OCI-LY7 (cell line): ENCODE measurements around the gene LRIF1. TPM values are rescaled to one million over a fixed set of nuclear protein-coding genes. Genes with fewer than 3 reads are reported as not detected.

Experiments used
- BruUV-seq: library from RNA; stranded (reverse); fragments of 400-500 nt; replicated peaks from 2 replicates; lab custom pipeline; 2021; lab: Mats Ljungman, UMichigan
- CTCF ChIA-PET: fragments of 300-600 bp; sonication (Branson Sonifier 250); formaldehyde crosslinking; loops from one replicate; lab custom pipeline; 2022; ENCODE audit warnings: antibody characterized with exemption; ENCODE audit not compliant: unreplicated experiment; lab: Charles Lee
- POLR2A ChIA-PET: fragments of 300-600 bp; sonication (Branson Sonifier 250); formaldehyde crosslinking; loops from one replicate; lab custom pipeline; 2022; ENCODE audit warnings: antibody characterized with exemption; lab: Charles Lee
- DNase-seq: peaks from one replicate; pipeline ENCODE4 v3.0.0-alpha.2; 2015; ENCODE audit warnings: low spot score
- H2AFZ ChIP-seq: fragments of 200-600 bp; sonication (generic), shearing (Covaris generic); 2 replicates; pipeline ENCODE4 v1.6.1; 2014; ENCODE audit warnings: mild to moderate bottlenecking, antibody characterized with exemption, low read length, moderate library complexity
- H3K27ac ChIP-seq: fragments of 200-600 bp; sonication (generic); 2 replicates; pipeline ENCODE4 v1.5.1; 2014; ENCODE audit warnings: mixed run types, low read depth, mild to moderate bottlenecking, moderate library complexity, low read length, inconsistent platforms; ENCODE audit not compliant: poor library complexity, severe bottlenecking
- H3K36me3 ChIP-seq: fragments of 200-600 bp; sonication (generic); 2 replicates; pipeline ENCODE4 v1.6.1; 2014; ENCODE audit warnings: mild to moderate bottlenecking, antibody characterized with exemption, low read length, moderate library complexity, mixed read lengths; ENCODE audit not compliant: insufficient read depth
- H3K4me1 ChIP-seq: fragments of 200-600 bp; sonication (generic); 2 replicates; pipeline ENCODE4 v1.5.1; 2014; ENCODE audit warnings: mild to moderate bottlenecking, low read length; ENCODE audit not compliant: insufficient read depth, poor library complexity, severe bottlenecking
- H3K4me2 ChIP-seq: fragments of 200-600 bp; sonication (generic); 2 replicates; pipeline ENCODE4 v1.6.1; 2014; ENCODE audit warnings: mild to moderate bottlenecking, low read length
- H3K4me3 ChIP-seq: fragments of 200-600 bp; sonication (generic); 2 replicates; pipeline ENCODE4 v1.5.1; 2014; ENCODE audit warnings: mild to moderate bottlenecking, low read depth, low read length; ENCODE audit not compliant: poor library complexity, severe bottlenecking
- H3K79me2 ChIP-seq: fragments of 200-600 bp; sonication (generic); 2 replicates; pipeline ENCODE4 v1.6.1; 2016; ENCODE audit warnings: low read depth, mild to moderate bottlenecking, low read length, moderate library complexity, mixed read lengths; ENCODE audit not compliant: insufficient read depth
- H3K9me2 ChIP-seq: fragments of 200-600 bp; sonication (generic); 2 replicates; pipeline ENCODE4 v1.6.1; 2016; ENCODE audit warnings: mild to moderate bottlenecking, low read length, mixed read lengths; ENCODE audit not compliant: insufficient read depth
- H3K9me3 ChIP-seq: fragments of 200-600 bp; sonication (generic); 2 replicates; pipeline ENCODE4 v1.6.1; 2014; ENCODE audit warnings: mild to moderate bottlenecking, mixed run types, low read length, mixed read lengths
- H4K20me1 ChIP-seq: fragments of 200-600 bp; sonication (generic); 2 replicates; pipeline ENCODE4 v1.6.1; 2014; ENCODE audit warnings: mild to moderate bottlenecking, antibody characterized with exemption, low read length, moderate library complexity, mixed read lengths; ENCODE audit not compliant: insufficient read depth
- EZH2phosphoT487 ChIP-seq: fragments of 200-600 bp; sonication (generic); IDR thresholded peaks from 2 replicates; pipeline ENCODE4 v1.6.1; 2018; ENCODE audit warnings: low read depth, borderline replicate concordance, mild to moderate bottlenecking, mixed run types, antibody characterized with exemption, low read length, moderate library complexity, mixed read lengths
- intact Hi-C: fragments of 100-400 bp; cut with micrococcal nuclease; formaldehyde crosslinking; loops from one replicate; pipeline ENCODE4 v1.10.0; 2022; ENCODE audit not compliant: unreplicated experiment
- total RNA-seq, 2 experiments: library from RNA; depleted of rRNA in 1 of 2; stranded (reverse); fragments of >200 nt in 1 of 2; shearing (Covaris generic) in 1 of 2; gene quantifications; 2 replicates each; pipeline ENCODE4 v1.2.3, GENCODE V29; 2014 to 2022
- TF ChIP-seq, protein P1 (sequence below): fragments of 200-600 bp; sonication (generic); conservative IDR thresholded peaks from 2 replicates; pipeline ENCODE4 v1.5.1; 2014; ENCODE audit warnings: mild to moderate bottlenecking, antibody characterized with exemption, low read length, moderate library complexity, mixed read lengths

Gene LRIF1
- total RNA-seq, 2 experiments from 2014 or later, result 7.1 to 12.2 TPM

DNA sequence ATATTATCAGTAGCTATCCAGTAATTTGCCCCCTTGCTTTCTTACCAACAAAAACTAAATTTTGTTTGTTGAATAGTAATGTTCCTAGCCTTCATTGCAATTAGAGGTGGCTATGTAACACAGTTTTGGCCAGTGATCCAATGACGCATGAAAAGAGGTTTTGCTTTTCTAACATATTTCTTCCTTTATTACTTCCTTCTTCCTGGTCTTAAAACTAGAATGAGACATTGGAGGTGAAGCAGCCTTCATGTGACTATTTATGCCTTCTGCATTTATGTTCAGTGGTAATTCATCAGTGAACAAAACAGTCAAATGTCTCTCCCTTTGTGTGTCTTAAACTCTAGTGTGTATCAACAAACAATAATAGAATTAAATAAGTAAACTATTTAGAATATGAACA is 35.5 kb downstream of the LRIF1 start:
- DNase-seq, result no peak
- Histone ChIP-seq H3K9me3 (no peaks in the 10 kb centered on the region), H3K4me1 (no peaks in the 10 kb centered on the region), H3K4me3 (no peak overlapping the region), H3K27ac (no peak overlapping the region), H3K4me2 (no peak overlapping the region), H3K9me2 (no peaks in the 10 kb centered on the region), H4K20me1 (no peaks in the 10 kb centered on the region), H3K36me3 (no peaks in the 10 kb centered on the region), H3K79me2 (no peaks in the 10 kb centered on the region), H2AFZ (peak overlapping the region; percentile 30; the same call in 1 of the 2 replicates)
- ChIA-PET POLR2A (interaction anchor here (1.0 kb wide), 1 partner anchor 93 kb away, joined by 3 read pairs; no protein-coding TSS in a partner anchor), CTCF (no interaction called here)
- no TSS peak for BruUV-seq
- no peak for TF ChIP-seq EZH2phosphoT487
- TF ChIP-seq, protein P1, sequence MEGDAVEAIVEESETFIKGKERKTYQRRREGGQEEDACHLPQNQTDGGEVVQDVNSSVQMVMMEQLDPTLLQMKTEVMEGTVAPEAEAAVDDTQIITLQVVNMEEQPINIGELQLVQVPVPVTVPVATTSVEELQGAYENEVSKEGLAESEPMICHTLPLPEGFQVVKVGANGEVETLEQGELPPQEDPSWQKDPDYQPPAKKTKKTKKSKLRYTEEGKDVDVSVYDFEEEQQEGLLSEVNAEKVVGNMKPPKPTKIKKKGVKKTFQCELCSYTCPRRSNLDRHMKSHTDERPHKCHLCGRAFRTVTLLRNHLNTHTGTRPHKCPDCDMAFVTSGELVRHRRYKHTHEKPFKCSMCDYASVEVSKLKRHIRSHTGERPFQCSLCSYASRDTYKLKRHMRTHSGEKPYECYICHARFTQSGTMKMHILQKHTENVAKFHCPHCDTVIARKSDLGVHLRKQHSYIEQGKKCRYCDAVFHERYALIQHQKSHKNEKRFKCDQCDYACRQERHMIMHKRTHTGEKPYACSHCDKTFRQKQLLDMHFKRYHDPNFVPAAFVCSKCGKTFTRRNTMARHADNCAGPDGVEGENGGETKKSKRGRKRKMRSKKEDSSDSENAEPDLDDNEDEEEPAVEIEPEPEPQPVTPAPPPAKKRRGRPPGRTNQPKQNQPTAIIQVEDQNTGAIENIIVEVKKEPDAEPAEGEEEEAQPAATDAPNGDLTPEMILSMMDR, result no peak
- intact Hi-C loops, result no loop called here

DNA sequence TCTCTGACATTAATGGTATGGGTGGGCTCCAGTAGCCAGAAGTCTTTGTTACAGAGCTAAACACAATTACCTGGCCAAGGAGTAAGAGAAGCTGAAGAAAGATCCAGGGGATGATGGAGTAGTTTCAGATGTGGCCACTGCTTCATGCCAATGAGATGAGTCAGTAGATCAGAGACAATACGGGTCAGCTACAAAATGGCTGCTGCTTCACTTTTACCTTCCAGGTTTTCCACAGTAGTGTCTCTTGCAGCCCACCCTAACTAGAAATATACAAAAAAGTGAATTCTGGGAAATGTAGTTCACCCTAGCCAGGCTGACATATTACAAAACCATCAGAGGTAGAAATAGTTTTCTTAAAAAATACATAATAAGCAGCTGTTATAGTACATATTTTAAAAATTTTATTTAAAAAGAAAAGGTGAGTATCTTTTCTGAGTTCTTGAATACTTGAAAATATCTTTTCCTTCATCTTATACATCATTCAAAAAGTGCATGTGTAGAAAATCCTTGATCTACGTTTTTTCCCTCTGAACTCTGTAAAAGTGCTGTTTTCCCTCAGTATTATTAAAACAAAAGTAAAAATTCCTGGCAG is 36.1 kb downstream of the LRIF1 start:
- BruUV-seq, result no TSS peak
- H3K9me3 ChIP-seq, result no peaks in the 10 kb centered on the region
- H3K27ac ChIP-seq, result no peak overlapping the region
- ChIA-PET POLR2A (interaction anchor here (0.6 to 1.0 kb wide), 2 partner anchors 11 to 1552 kb away, joined by 3 read pairs; no protein-coding TSS in a partner anchor), CTCF (no interaction called here)
- H3K4me2 ChIP-seq, result no peak overlapping the region
- no peaks in the 10 kb centered on the region for H3K4me1 ChIP-seq
- peak overlapping the region; percentile 30; the same call in 1 of the 2 replicates for H2AFZ ChIP-seq
- H3K4me3 ChIP-seq, result no peak overlapping the region
- no peaks in the 10 kb centered on the region for H3K9me2 ChIP-seq
- TF ChIP-seq, protein P1, result no peak
- no peak for TF ChIP-seq EZH2phosphoT487
- intact Hi-C loops, result no loop called here
- DNase-seq, result no peak
- H3K36me3 ChIP-seq, result no peaks in the 10 kb centered on the region
- no peaks in the 10 kb centered on the region for H4K20me1 ChIP-seq
- H3K79me2 ChIP-seq, result no peaks in the 10 kb centered on the region

DNA sequence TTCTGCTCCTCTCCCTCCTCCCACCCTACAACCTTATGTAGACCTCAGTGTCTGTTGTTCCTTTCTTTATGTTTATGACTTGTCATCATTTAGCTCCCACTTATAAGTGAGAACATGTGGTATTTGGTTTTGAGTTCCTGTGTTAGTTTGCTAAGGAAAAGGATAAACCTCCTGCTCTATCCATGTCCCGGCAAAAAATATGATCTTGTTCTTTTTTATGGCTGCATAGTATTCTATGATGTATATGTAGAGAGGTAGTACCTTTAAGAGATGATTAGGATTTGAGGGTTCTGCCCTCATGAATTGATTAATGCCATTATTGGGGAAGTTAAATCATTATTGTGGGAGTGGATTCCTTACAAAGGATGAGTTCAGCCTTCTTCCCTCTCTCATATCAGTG is 41.8 kb downstream of the LRIF1 start:
- H3K27ac ChIP-seq, result no peak overlapping the region
- H3K4me1 ChIP-seq, result peaks cover under 1% of the 10 kb centered on the region
- H3K9me3 ChIP-seq, result no peaks in the 10 kb centered on the region
- no peak for DNase-seq
- CTCF ChIA-PET, result no interaction called here
- no peak overlapping the region for H3K4me3 ChIP-seq
- H3K9me2 ChIP-seq, result no peaks in the 10 kb centered on the region
- H2AFZ ChIP-seq, result no peak overlapping the region
- TF ChIP-seq EZH2phosphoT487, result no peak
- TF ChIP-seq, protein P1, result no peak
- no TSS peak for BruUV-seq
- POLR2A ChIA-PET, result interaction anchor here (1.1 kb wide), 1 partner anchor 21 kb away, joined by 3 read pairs; no protein-coding TSS in a partner anchor
- H3K36me3 ChIP-seq, result no peaks in the 10 kb centered on the region
- no peaks in the 10 kb centered on the region for H4K20me1 ChIP-seq
- H3K79me2 ChIP-seq, result no peaks in the 10 kb centered on the region
- no peak overlapping the region for H3K4me2 ChIP-seq
- intact Hi-C loops, result no loop called here
